Activated T-helper 2 cell treated with anti-CD3 and anti-CD28 coated beads, Interferon-gamma antibody, Interleukin-2, Interleukin-4, amounts not matched to agents 10 μg/mL and 5 μg/mL and 100 μg/mL, durations not matched to agents 14 hours and 24 hours and 36 hours (primary cell): ENCODE data around the gene IQCH. TPM values are rescaled to one million over a fixed set of nuclear protein-coding genes. Genes with fewer than 3 reads are reported as not detected.

Source experiments
- DNase-seq: peaks from one replicate; pipeline ENCODE4 v3.0.0; 2021; ENCODE audit warnings: low spot score
- H3K27ac Mint-ChIP-seq: one replicate; pipeline ENCODE4 v1.8.0; 2021; ENCODE audit warnings: mixed read lengths
- H3K27me3 Mint-ChIP-seq: one replicate; pipeline ENCODE4 v1.8.0; 2021; ENCODE audit warnings: low read depth, mixed read lengths
- H3K36me3 Mint-ChIP-seq: one replicate; pipeline ENCODE4 v1.8.0; 2021; ENCODE audit warnings: low read depth, mixed read lengths
- H3K4me1 Mint-ChIP-seq: one replicate; pipeline ENCODE4 v1.8.0; 2021; ENCODE audit warnings: low read depth, mixed read lengths
- H3K4me3 Mint-ChIP-seq: one replicate; pipeline ENCODE4 v1.8.0; 2021; ENCODE audit warnings: low read depth, mild to moderate bottlenecking, moderate library complexity, mixed read lengths
- H3K9me3 Mint-ChIP-seq: one replicate; pipeline ENCODE4 v1.8.0; 2021; ENCODE audit warnings: mixed read lengths
- intact Hi-C: fragments of 100-400 bp; cut with micrococcal nuclease; formaldehyde crosslinking; loops from one replicate; pipeline ENCODE4 v1.15.1; 2023
- total RNA-seq: library from RNA; stranded (reverse); gene quantifications from 2 replicates; pipeline ENCODE4 v1.2.3, GENCODE V29; 2022

Gene IQCH
- total RNA-seq, 1 donor from 2014 or later, result 0.68 TPM

DNA sequence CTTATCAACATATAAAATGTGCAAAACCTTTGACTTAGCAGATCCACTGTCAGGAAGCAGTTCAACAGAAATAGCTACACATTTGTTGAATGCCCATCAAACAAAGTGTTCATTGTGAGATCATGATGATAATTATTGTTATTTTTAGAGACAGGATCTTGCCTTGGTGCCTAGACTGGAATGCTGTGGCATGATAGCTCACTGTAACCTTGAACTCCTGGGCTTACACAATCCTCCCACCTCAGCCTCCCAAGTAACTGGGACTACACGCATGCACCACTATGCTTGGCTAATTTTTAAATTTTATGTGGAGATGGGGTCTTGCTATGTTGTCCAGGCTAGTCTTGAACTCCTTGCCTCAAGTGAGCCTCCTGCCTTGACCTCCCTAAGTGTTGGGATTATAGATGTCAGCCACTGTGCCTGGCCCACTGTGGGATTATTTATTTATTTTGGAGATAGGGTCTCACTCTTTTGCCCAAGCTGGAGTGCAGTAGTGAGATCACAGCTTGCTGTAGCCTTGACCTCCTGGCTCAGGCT is 296.7 kb downstream of the IQCH start:
- peaks cover 31% of the 10 kb centered on the region for H3K36me3 Mint-ChIP-seq
- DNase-seq, result no peak
- H3K4me1 Mint-ChIP-seq, result peaks cover 8% of the 10 kb centered on the region
- H3K27me3 Mint-ChIP-seq, result no peaks in the 10 kb centered on the region
- no peak overlapping the region for H3K27ac Mint-ChIP-seq
- intact Hi-C loops, result no loop called here
- H3K9me3 Mint-ChIP-seq, result no peaks in the 10 kb centered on the region
- no peak overlapping the region for H3K4me3 Mint-ChIP-seq

Other genes with a start within 250 kb of the IQCH start
- gene SMAD3, start 189.2 kb upstream of the IQCH start, total RNA-seq, result 25.2 and 28.1 TPM in 2 replicates
- 35.8 and 41.3 TPM in 2 replicates for gene AAGAB, start 125 bp upstream of the IQCH start, total RNA-seq